ENCODE results near the gene TRRAP.

TRRAP gene

GRCh38 chr7:98899816-98900215 is 21.5 kb downstream of the TRRAP start:
- in situ Hi-C loops (cut with MboI; ENCODE audit: low sequenced_read_pairs) = no loop called here

- in situ Hi-C loops (cut with MboI; ENCODE audit: low sequenced_read_pairs) = no loop called here
Observed at GRCh38 chr7:98900815-98901214, 22.5 kb downstream of the TRRAP start.

- in situ Hi-C loops (cut with MboI; ENCODE audit: low sequenced_read_pairs) = no loop called here
Observed at GRCh38 chr7:98902523-98902922, 24.2 kb downstream of the TRRAP start.

- in situ Hi-C loops (cut with MboI; ENCODE audit: low sequenced_read_pairs) = no loop called here
Observed at GRCh38 chr7:98903246-98903645, 24.9 kb downstream of the TRRAP start.

GRCh38 chr7:98907570-98907969 is 29.2 kb downstream of the TRRAP start:
- in situ Hi-C loops (cut with MboI; ENCODE audit: low sequenced_read_pairs) = no loop called here

GRCh38 chr7:98908585-98908984 is 30.3 kb downstream of the TRRAP start:
- in situ Hi-C loops (cut with MboI; ENCODE audit: low sequenced_read_pairs) = no loop called here

GRCh38 chr7:98909487-98909886 is 31.2 kb downstream of the TRRAP start:
- in situ Hi-C loops (cut with MboI; ENCODE audit: low sequenced_read_pairs) = no loop called here

GRCh38 chr7:98910427-98910826 is 32.1 kb downstream of the TRRAP start:
- in situ Hi-C loops (cut with MboI; ENCODE audit: low sequenced_read_pairs) = no loop called here

GRCh38 chr7:98911916-98912315 is 33.6 kb downstream of the TRRAP start:
- in situ Hi-C loops (cut with MboI; ENCODE audit: low sequenced_read_pairs) = no loop called here

GRCh38 chr7:98913026-98913425 is 34.7 kb downstream of the TRRAP start:
- in situ Hi-C loops (cut with MboI; ENCODE audit: low sequenced_read_pairs) = no loop called here

GRCh38 chr7:98913612-98914011 is 35.3 kb downstream of the TRRAP start:
- in situ Hi-C loops (cut with MboI; ENCODE audit: low sequenced_read_pairs) = no loop called here

GRCh38 chr7:98917331-98917730 is 39.0 kb downstream of the TRRAP start:
- in situ Hi-C loops (cut with MboI; ENCODE audit: low sequenced_read_pairs) = no loop called here

GRCh38 chr7:98921608-98922372 is 43.5 kb downstream of the TRRAP start:
- in situ Hi-C loops (cut with MboI; ENCODE audit: low sequenced_read_pairs) = no loop called here

- in situ Hi-C loops (cut with MboI; ENCODE audit: low sequenced_read_pairs) = no loop called here
Observed at GRCh38 chr7:98922392-98923187, 44.3 kb downstream of the TRRAP start.

GRCh38 chr7:98923512-98923911 is 45.2 kb downstream of the TRRAP start:
- in situ Hi-C loops (cut with MboI; ENCODE audit: low sequenced_read_pairs) = no loop called here

- in situ Hi-C loops (cut with MboI; ENCODE audit: low sequenced_read_pairs) = no loop called here
Observed at GRCh38 chr7:98927125-98927524, 48.8 kb downstream of the TRRAP start.

GRCh38 chr7:98930464-98930863 is 52.1 kb downstream of the TRRAP start:
- in situ Hi-C loops (cut with MboI; ENCODE audit: low sequenced_read_pairs) = no loop called here

GRCh38 chr7:98930921-98931320 is 52.6 kb downstream of the TRRAP start:
- in situ Hi-C loops (cut with MboI; ENCODE audit: low sequenced_read_pairs) = no loop called here

- in situ Hi-C loops (cut with MboI; ENCODE audit: low sequenced_read_pairs) = no loop called here
Observed at GRCh38 chr7:98933321-98933720, 55.0 kb downstream of the TRRAP start.

- in situ Hi-C loops (cut with MboI; ENCODE audit: low sequenced_read_pairs) = no loop called here
Observed at GRCh38 chr7:98934267-98934666, 55.9 kb downstream of the TRRAP start.

- in situ Hi-C loops (cut with MboI; ENCODE audit: low sequenced_read_pairs) = no loop called here
Observed at GRCh38 chr7:98935811-98936210, 57.5 kb downstream of the TRRAP start.

- in situ Hi-C loops (cut with MboI; ENCODE audit: low sequenced_read_pairs) = no loop called here
Observed at GRCh38 chr7:98943336-98943735, 65.0 kb downstream of the TRRAP start.
